ENCODE results near the gene RALGDS.
"Not testable (repeated sequence)": the region's sequence is repeated elsewhere in the genome, so short reads cannot be mapped to it uniquely, and the experiment has no call there.

RALGDS gene

DNA sequence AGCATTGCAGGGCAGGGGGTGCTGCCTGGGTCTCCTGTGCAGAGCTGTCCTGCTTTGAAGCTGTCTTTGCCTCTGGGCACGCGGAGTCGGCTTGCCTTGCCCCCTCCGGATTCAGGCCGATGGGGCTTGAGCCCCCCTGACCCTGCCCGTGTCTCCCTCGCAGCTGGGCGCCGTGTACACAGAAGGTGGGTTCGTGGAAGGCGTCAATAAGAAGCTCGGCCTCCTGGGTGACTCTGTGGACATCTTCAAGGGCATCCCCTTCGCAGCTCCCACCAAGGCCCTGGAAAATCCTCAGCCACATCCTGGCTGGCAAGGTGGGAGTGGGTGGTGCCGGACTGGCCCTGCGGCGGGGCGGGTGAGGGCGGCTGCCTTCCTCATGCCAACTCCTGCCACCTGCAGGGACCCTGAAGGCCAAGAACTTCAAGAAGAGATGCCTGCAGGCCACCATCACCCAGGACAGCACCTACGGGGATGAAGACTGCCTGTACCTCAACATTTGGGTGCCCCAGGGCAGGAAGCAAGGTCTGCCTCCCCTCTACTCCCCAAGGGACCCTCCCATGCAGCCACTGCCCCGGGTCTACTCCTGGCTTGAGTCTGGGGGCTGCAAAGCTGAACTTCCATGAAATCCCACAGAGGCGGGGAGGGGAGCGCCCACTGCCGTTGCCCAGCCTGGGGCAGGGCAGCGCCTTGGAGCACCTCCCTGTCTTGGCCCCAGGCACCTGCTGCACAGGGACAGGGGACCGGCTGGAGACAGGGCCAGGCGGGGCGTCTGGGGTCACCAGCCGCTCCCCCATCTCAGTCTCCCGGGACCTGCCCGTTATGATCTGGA, 56.6 kb downstream of the RALGDS start:
- no peak for DNase-seq

DNA sequence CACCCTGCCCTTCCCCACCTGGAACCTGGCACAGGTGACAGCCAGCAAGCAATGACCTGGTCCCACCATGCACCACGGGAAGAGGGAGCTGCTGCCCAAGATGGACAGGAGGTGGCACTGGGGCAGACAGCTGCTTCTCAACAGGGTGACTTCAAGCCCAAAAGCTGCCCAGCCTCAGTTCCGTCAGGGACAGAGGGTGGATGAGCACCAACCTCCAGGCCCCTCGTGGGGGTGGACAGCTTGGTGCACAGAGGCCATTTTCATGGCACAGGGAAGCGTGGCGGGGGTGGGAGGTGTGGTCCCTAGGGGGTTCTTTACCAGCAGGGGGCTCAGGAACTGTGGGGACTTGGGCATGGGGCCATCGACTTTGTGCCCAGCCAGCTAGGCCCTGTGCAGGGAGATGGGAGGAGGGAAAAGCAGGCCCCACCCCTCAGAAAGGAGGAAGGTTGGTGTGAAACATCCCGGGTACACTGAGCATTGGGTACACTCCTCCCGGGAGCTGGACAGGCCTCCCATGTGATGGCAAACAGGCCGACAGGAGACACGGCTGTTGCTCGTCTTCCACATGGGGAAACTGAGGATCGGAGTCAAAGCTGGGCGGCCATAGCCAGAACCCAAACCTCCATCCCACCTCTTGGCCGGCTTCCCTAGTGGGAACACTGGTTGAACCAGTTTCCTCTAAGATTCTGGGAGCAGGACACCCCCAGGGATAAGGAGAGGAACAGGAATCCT, 57.4 kb downstream of the RALGDS start:
- DNase-seq, result no peak

DNA sequence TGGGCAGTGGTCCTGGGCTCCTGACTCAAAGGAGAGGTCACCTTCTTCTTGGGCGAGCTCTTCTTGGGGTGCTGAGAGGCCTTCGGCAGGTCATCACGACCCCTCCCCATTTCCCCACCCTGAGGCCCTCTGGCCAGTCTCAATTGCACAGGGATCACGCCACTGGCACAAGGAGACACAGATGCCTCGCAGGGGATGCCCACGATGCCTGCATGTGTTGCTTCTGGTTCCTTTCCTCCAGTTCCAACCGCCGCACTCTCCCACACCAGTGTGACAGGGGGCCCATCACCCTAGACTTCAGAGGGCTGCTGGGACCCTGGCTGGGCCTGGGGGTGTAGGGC, 57.9 kb downstream of the RALGDS start:
- no peak for DNase-seq

DNA sequence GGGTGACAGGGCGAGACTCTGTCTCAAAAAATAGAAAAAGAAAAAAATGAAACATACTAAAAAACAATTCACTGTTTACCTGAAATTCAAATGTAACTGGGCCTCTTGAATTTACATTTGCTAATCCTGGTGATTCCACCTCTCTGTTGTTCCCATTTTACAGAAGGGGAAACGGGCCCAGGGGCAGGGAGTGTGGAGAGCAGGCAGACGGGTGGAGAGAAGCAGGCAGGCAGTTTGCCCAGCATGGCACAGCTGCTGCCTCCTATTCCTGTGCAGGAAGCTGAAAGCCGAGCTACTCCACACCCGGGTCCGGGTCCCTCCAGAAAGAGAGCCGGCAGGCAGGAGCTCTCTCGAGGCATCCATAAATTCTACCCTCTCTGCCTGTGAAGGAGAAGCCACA, 58.5 kb downstream of the RALGDS start:
- not testable (repeated sequence) for DNase-seq

DNA sequence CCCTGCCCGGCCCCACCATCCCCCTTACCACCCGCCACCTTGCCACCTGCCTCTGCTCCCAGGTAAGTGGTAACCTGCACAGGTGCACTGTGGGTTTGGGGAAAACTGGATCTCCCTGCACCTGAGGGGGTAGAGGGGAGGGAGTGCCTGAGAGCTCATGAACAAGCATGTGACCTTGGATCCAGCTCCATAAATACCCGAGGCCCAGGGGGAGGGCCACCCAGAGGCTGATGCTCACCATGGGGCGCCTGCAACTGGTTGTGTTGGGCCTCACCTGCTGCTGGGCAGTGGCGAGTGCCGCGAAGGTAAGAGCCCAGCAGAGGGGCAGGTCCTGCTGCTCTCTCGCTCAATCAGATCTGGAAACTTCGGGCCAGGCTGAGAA, 59.3 kb downstream of the RALGDS start, which contains the start of gene CEL:
Gene CEL, plus strand, starts transcription at position 218 of the 382 bp plus-strand sequence. Its CDS starts 22 bp downstream, at position 240.
- not testable (repeated sequence) for DNase-seq

DNA sequence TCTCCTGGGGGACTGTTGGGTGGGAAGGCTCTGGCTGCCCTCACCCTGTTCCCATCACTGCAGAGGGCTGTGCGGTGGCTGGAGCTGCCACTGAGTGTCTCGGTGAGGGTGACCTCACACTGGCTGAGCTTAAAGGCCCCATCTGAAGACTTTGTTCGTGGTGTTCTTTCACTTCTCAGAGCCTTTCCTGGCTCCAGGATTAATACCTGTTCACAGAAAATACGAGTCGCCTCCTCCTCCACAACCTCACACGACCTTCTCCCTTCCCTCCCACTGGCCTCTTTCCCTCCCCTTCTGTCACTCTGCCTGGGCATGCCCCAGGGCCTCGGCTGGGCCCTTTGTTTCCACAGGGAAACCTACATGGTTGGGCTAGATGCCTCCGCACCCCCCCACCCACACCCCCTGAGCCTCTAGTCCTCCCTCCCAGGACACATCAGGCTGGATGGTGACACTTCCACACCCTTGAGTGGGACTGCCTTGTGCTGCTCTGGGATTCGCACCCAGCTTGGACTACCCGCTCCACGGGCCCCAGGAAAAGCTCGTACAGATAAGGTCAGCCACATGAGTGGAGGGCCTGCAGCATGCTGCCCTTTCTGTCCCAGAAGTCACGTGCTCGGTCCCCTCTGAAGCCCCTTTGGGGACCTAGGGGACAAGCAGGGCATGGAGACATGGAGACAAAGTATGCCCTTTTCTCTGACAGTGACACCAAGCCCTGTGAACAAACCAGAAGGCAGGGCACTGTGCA, 59.8 kb downstream of the RALGDS start:
- not testable (repeated sequence) for DNase-seq

DNA sequence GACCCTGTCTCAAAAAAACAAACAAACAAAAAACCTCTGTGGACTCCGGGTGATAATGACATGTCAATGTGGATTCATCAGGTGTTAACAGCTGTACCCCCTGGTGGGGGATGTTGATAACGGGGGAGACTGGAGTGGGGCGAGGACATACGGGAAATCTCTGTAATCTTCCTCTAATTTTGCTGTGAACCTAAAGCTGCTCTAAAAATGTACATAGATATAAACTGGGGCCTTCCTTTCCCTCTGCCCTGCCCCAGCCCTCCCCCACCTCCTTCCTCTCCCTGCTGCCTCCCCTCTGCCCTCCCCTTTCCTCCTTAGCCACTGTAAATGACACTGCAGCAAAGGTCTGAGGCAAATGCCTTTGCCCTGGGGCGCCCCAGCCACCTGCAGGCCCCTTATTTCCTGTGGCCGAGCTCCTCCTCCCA, 60.6 kb downstream of the RALGDS start:
- peak; percentile 68 for DNase-seq

DNA sequence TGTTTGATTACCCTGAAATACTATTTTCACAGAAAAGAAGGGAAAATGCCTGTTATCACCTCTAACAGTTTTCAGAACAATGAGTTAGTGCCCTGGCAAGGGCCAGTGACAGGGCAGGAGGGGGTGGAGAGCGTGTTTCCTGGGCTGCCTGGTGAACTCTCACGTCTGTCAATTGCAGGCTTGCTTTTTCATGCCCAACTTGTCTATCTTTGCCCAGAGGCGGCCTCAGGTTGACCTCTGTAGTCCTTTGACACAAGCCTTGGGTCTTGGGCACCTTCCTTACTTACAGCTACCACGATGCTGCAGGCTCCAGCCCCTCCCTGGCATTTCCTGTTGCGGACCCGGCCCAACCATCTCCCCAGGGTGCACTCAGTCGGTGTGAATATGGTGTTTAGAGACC, 61.4 kb downstream of the RALGDS start:
- DNase-seq, result peak; percentile 57

DNA sequence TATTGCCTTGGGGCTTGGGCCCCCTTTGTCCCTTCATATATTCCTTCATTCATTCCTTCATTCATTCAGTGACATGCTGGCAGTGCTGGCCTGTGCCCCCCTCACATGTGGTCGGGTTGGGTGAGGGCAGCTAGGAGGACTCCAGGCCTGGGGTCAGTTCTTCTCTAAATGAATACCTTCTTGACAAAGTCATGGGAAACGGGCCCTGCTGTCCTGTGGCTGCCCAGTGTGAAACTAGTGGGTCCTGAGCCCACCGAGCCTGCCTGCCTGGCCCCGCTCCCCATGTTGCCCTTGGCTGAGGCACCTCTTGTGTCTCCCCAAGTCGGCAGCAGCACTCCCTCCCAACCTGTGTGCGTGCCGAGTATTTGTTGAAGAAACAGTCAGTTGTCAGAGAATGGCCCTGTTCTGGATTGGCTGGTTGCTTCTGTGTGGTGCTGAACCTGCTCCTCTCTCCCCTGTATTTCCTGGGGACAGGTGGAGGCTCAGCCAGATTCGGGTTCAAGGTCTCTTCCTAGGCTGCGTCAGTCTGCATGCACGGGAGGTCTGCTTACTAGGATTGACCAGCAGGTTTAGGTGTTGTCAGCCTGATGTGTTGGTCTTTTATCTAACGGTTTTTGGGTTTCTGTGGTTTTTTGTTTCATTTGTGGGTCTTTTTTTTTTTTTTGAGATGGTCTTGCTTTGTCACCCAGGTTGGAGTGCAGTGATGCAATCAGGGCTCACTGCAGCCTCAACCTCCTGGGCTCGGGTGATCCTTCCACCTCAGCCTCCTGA, 62.3 kb downstream of the RALGDS start:
- DNase-seq, result peak; percentile 81

DNA sequence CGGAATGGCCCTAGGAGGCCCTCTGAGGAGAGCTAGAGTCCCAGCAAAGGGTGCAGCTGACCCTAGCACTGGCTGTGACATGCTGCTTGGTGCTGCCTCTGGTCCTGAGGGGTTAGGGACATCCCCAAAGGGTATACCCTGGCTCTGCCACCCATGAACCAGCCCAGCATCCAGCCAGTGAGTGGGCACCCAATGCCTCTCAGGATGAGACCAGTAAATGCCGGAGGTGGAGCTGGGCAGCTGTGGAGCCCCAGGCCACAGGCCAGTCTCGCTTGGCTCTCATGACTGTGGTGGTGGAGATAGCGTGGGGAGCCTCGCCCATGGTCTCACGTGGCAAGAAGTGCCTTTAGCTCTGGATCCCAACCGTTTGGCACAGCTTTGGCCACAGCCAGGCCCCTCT, 63.0 kb downstream of the RALGDS start:
- DNase-seq, result peak; percentile 50

DNA sequence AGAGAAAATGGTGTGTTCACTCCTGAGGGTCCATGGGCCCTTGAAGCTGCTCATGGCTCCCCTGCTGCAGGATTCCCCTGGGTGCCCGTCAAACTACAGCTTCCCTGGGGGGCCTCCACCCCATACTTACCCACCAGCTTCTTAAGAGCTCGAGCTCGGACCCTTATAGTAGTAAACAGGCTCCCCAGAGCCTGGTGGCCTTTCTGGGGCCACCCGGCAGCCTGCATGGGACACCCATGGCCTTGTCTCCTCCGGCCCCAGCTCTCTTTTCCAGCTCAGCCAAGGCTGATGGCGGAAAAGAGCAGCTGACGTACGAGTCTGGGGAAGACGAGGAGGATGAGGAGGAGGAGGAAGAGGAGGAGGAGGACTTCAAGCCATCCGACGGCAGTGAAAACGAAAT, 63.5 kb downstream of the RALGDS start:
- DNase-seq, result no peak

DNA sequence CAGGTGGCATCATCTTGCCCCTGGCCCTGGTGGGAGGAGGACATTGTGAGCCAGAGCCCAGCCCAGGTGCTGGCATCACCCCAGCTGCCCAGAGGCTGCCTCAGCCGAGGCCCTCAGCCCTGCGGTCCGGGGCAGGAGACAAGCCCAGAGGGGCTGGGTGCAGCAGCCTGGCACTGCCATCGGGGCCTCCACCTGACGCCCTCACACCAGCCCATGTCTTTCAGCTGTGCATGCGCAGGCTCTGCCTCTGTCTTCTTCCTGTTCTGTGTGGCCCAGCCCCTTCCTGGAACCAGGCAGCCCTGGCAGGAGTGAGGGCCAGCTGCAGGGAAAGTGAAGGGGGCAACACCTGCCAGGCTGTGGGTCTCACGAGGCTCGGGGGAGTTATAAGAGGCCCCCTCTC, 64.0 kb downstream of the RALGDS start:
- peak; percentile 54 for DNase-seq

DNA sequence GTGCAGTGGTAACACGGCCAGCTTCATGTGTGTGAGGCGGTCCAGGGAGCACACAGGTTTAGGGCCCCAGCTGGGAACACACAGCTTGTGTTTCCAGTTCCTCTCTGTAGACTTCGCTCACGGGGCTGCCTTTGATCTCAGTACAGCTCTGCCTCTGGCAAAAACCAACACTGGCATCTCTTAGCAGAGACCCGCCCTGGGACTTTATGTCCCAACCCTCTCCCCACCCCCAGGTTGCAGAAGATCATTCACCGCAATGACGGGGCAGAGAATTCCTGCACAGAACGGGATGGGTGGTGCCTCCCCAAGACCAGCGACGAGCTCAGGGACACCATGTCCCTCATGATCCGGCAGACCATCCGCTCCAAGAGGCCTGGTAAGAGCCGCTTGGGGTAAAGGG, 64.5 kb downstream of the RALGDS start:
- no peak for DNase-seq

DNA sequence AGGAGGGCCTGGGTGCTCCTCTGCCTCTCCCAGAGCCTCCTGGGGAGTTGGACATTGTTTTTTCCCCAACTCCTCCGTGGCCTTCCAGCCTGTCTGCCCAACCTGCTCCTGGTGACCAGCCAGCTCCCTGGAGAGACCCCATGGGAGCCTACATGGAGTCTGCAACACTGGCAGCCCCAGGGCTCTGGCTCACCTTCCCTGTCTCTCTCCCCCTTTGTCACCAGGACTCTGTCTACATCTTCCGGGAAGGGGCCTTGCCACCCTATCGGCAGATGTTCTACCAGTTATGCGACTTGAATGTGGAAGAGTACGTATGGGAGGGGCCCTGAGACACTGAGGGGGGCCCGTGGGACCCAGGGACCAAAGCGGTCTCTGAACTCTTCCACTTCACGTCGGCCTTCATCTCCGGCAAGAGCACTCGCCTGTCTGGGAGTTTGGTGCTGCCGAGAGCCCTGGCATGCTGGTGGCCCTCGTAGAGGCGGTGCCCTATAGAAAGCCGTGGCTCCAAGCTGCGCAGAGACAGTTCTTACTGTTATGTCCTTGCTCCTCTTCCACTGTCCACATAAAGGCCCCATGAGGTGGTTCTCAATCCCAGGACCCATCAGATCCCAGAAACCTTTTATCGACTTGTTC, 65.1 kb downstream of the RALGDS start:
- no peak for DNase-seq

DNA sequence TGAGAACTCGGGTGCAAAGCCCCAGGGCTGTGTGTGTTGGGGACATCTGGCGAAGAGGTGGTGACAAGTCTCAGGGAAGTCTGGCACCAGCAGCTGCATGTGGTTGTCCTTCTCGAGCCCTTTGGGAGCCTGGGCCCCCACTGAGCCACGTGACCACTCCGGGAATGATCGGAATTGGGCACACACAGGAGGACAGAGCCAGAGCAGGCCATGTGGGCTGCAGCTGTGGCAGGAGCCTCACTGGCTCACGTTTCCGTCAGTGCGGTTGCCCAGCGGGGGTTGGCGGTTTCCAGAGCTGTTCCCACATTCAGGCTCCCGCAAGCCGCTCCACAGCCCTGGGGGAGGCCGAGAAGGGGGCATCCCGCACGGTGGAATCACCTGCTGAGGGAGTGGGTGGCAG, 66.1 kb downstream of the RALGDS start:
- DNase-seq, result no peak

DNA sequence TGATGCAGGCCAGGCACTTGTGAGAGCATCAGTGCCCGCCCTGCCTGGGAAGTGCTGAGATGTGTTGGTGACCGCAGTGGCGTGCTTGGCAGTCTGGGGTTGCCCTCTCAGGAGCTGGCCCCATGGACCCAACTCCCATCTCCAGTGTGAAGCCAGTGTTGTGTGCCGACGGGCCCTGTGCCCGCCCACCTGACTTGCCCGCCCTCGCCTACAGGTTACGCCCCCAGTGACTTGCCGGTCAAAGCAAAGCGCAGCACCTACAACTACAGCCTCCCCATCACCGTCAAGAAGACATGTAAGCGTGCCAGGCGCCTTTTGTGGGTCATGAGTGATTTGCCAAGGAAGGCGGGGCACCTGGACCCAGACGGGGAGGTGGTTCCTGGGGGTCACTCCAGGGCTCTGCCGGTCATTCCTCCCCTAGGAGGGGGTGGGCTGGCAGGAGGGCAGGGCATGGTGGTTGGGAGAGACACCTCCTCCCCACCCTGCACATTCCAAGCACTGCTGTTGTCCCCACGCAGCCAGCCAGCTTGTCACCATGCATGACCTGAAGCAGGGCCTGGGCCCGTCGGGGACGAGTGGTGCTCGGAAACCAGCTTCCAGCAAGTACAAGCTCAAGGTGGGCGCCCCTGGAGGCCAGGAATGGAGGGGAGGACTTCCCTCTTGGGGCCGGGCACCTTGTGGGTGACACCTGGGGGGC, 66.7 kb downstream of the RALGDS start:
- DNase-seq, result no peak

DNA sequence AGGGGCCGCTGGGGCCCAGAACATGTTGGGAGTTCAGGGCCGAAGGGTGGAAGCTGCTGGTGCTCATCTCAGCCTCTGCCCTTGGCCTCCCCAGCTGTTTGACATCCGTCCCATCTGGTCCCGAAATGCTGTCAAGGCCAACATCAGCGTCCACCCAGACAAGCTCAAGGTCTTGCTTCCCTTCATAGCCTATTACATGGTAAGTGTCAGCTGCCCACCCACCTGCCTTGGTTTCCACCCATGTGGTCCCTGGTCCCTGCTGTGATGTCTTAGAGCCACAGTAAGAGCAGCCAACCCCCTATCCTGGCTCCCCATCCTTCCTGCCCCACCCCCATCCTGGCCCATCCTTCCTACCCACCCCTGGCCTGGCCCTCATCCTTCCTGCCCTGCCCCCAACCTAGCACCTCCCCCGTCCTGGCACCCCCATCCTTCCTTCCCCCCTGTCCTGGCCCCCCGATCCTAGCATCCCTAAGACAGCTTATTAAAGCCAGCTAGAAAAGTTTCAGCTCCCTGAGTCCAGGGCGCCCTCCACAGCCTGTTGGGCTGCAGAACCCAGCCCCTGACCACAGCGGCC, 69.0 kb downstream of the RALGDS start:
- DNase-seq, result no peak

DNA sequence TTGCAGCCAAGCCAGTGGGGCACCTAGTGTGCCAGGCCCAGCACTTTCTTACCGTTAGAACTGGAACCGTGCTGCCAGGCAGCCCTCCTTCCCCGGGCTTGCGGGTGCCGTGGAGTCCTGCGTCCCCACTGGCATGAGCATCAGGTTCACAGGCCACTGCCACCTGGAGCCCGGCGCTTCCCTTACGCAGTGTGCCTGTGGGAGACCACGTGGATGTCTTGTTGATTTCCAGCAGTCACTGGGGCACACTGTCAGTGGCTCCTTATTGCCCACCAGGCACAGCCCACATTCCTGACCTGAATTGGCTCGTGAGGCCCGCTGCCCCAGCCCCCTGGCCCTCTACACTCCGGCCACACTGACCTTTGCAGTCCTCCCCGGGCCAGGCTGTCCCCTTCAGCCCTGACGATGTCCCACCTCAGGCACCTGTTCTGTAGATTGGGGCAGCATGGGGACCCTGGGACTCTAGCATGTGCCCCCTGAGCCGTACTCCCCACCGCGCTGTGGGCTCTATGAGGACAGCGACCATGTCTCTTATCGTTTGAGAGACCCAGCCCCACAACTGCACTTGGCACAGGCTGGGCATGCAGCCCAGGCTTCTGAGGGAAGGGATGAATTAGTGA, 69.6 kb downstream of the RALGDS start:
- no peak for DNase-seq

DNA sequence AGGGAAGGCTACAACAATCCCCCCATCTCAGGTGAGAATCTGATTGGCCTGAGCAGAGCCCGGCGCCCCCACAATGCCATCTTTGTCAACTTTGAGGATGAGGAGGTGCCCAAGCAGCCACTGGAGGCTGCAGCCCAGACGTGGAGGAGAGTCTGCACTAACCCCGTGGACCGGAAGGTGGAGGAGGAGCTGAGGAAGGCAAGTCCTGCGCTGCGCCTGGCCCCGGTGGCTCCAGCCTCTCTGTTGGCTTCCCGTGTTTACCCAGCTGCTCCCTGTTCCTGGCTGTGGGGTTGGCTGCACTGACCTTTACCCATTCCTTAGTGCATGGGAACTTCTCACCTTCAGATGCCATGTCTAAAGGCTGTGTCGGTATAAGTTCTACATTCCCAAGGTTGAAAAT, 70.3 kb downstream of the RALGDS start:
- no peak for DNase-seq

DNA sequence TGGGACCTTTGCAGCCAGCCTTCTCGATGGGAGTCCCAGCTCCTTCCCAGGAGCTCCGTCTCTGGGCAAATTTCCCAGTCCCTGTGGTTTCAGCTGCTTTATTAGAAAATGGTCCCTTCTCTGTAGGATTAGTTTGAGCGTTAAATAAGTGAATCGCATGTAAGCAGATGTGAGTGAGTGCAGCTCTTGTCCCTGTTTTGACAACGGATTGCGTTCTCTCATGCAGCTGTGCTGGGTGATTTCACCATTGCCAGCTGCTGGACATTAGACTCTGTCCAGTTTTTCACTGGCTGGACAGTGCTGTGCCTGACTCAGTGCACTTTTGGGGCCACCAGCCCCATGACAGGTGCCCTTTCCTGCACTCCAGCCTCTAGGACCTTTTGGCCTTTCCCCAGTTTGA, 70.9 kb downstream of the RALGDS start:
- DNase-seq, result no peak

DNA sequence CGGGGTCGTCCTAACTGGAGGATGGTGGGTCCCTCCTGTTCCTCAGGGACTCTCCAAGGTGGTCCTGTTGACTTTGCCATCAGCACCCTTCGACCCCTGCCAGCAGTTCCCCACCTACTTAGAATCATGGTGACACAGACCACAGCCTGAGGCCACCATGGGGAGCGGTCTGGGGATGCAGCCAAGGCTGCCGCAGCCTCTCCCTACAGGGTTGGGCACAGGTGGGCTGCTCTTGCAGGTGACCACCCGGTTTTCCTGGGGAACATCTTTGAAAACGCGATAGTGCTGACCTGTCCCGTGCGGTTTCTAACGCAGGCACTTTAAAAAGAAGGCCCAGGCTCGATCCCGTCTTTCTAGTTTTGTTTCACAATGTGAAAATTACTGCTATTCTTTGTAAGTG, 72.0 kb downstream of the RALGDS start:
- no peak for DNase-seq
